ENCODE data around the gene DAGLA. TPM values are rescaled to one million over a fixed set of nuclear protein-coding genes. Genes with fewer than 3 reads are reported as not detected.

Gene DAGLA
- total RNA-seq, 1 donor from 2014 or later: 1.1 TPM

DNA sequence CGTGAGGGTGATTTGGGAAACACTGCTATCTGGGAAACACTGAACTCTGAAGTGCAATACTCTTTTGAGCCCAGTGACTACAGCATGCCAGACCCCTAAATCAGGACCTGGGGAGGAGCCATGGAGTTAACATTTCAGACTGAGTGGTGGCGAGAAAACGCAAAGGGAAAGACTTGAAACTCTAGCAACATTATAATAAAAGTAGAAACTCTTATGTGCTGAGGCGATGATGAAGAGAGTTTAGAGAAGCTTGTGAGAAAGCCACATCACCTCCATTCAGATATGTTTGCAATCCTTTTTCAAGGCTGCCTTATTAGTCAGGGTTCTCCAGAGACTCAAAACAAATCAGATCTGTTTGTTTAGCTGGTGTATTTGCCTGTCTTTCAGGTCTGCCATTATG, 114.4 kb downstream of the DAGLA start:
- peak overlapping the region; percentile 87 for H3K4me2 ChIP-seq
- peaks cover 22% of the 10 kb centered on the region for H4K20me1 ChIP-seq (ENCODE audit: low read depth)
- H3K36me3 Mint-ChIP-seq: peaks cover 30% of the 10 kb centered on the region
- peaks cover 29% of the 10 kb centered on the region for H3K4me1 Mint-ChIP-seq
- no peak overlapping the region for H3K4me3 ChIP-seq
- peaks cover 67% of the 10 kb centered on the region for H3F3A ChIP-seq (ENCODE audit: low read depth)
- DNase-seq (ENCODE audit: low spot score): no peak
- H3K36me3 ChIP-seq: no peaks in the 10 kb centered on the region
- H2AFZ ChIP-seq (replicated peaks): no peak overlapping the region
- peaks cover 19% of the 10 kb centered on the region for H3K4me1 ChIP-seq
- no peak for TF ChIP-seq EZH2 (IDR thresholded peaks at IDR 0.05)
- no peak for TF ChIP-seq EZH2phosphoT487 (IDR thresholded peaks at IDR 0.05)
- no peak for TF ChIP-seq CTCF (IDR thresholded peaks at IDR 0.05)
- H3K79me2 ChIP-seq (ENCODE audit: low read depth): peaks cover 82% of the 10 kb centered on the region
- no peaks in the 10 kb centered on the region for H3K9me3 Mint-ChIP-seq
- H3K9ac ChIP-seq: no peak overlapping the region
- no peaks in the 10 kb centered on the region for H3K9me3 ChIP-seq (ENCODE audit: low read depth)
- peak overlapping the region; percentile 61 for H3K4me3 Mint-ChIP-seq
- peaks cover 8% of the 10 kb centered on the region for H3K27me3 Mint-ChIP-seq (ENCODE audit: insufficient read depth, low read depth)
- no peak overlapping the region for H3K27ac ChIP-seq
- no peaks in the 10 kb centered on the region for H3K27me3 ChIP-seq
- H3K27ac Mint-ChIP-seq: no peak overlapping the region

- no peaks in the 10 kb centered on the region for H3K27me3 ChIP-seq
- H3K79me2 ChIP-seq (ENCODE audit: low read depth): peaks cover 90% of the 10 kb centered on the region
- no peaks in the 10 kb centered on the region for H3K36me3 ChIP-seq
- Mint-ChIP-seq H3K9me3 (no peaks in the 10 kb centered on the region), H3K27me3 (ENCODE audit: insufficient read depth, low read depth) (peaks cover 9% of the 10 kb centered on the region), H3K27ac (no peak overlapping the region), H3K4me3 (no peak overlapping the region), H3K36me3 (peaks cover 27% of the 10 kb centered on the region), H3K4me1 (peaks cover 29% of the 10 kb centered on the region)
- no peak overlapping the region for H3K27ac ChIP-seq
- no peak overlapping the region for H3K4me3 ChIP-seq
- H3K4me2 ChIP-seq: no peak overlapping the region
- TF ChIP-seq EZH2phosphoT487 (IDR thresholded peaks at IDR 0.05) (no peak), EZH2 (IDR thresholded peaks at IDR 0.05) (no peak), CTCF (IDR thresholded peaks at IDR 0.05) (no peak)
- peaks cover 76% of the 10 kb centered on the region for H3F3A ChIP-seq (ENCODE audit: low read depth)
- peaks cover 22% of the 10 kb centered on the region for H4K20me1 ChIP-seq (ENCODE audit: low read depth)
- H3K4me1 ChIP-seq: peaks cover 19% of the 10 kb centered on the region
- no peak overlapping the region for H3K9ac ChIP-seq
- no peaks in the 10 kb centered on the region for H3K9me3 ChIP-seq (ENCODE audit: low read depth)
- no peak for DNase-seq (ENCODE audit: low spot score)
- no peak overlapping the region for H2AFZ ChIP-seq (replicated peaks)
Measured at GRCh38 chr11:61795459-61795858, 115.3 kb downstream of the DAGLA start.

- Mint-ChIP-seq H3K36me3 (peaks cover 26% of the 10 kb centered on the region), H3K9me3 (no peaks in the 10 kb centered on the region), H3K4me3 (no peak overlapping the region), H3K27me3 (ENCODE audit: insufficient read depth, low read depth) (peaks cover 11% of the 10 kb centered on the region), H3K4me1 (peaks cover 29% of the 10 kb centered on the region), H3K27ac (no peak overlapping the region)
- no peak overlapping the region for H3K9ac ChIP-seq
- H3K9me3 ChIP-seq (ENCODE audit: low read depth): no peaks in the 10 kb centered on the region
- peaks cover 78% of the 10 kb centered on the region for H3F3A ChIP-seq (ENCODE audit: low read depth)
- no peaks in the 10 kb centered on the region for H3K27me3 ChIP-seq
- peaks cover 22% of the 10 kb centered on the region for H4K20me1 ChIP-seq (ENCODE audit: low read depth)
- H3K79me2 ChIP-seq (ENCODE audit: low read depth): peaks cover 86% of the 10 kb centered on the region
- no peak overlapping the region for H3K4me3 ChIP-seq
- TF ChIP-seq CTCF (IDR thresholded peaks at IDR 0.05) (no peak), EZH2 (IDR thresholded peaks at IDR 0.05) (no peak), EZH2phosphoT487 (IDR thresholded peaks at IDR 0.05) (no peak)
- H2AFZ ChIP-seq (replicated peaks): no peak overlapping the region
- H3K27ac ChIP-seq: no peak overlapping the region
- H3K4me2 ChIP-seq: no peak overlapping the region
- no peaks in the 10 kb centered on the region for H3K36me3 ChIP-seq
- H3K4me1 ChIP-seq: peaks cover 19% of the 10 kb centered on the region
- DNase-seq (ENCODE audit: low spot score): no peak
Measured at GRCh38 chr11:61795876-61796526, 115.8 kb downstream of the DAGLA start.

MicroRNA genes within 50 kb of the gene (microRNA counts, 767-probe panel; counts per million panel counts)
- microRNA hsa-miR-611: 460 counts per million, percentile 90 among the panel's probes with 10 or more counts

Other genes with a start within 250 kb of the DAGLA start
- 0.74 TPM in 1 of 2 replicates, not detected in the other for gene LRRC10B, start 171.6 kb upstream of the DAGLA start, total RNA-seq (ENCODE audit: low replicate concordance)
- 0.73 and 4.4 TPM in 2 replicates for gene SYT7, start 99.3 kb upstream of the DAGLA start, total RNA-seq (ENCODE audit: low replicate concordance)
- gene MYRF, start 72.2 kb downstream of the DAGLA start, total RNA-seq (ENCODE audit: low replicate concordance): 1.9 and 5.8 TPM in 2 replicates
- 71.4 and 98.9 TPM in 2 replicates for gene TMEM258, start 112.2 kb downstream of the DAGLA start, total RNA-seq (ENCODE audit: low replicate concordance)
- 51.8 and 68.9 TPM in 2 replicates for gene FEN1, start 112.5 kb downstream of the DAGLA start, total RNA-seq (ENCODE audit: low replicate concordance)
- 163 and 184 TPM in 2 replicates for gene FADS1, start 136.6 kb downstream of the DAGLA start, total RNA-seq (ENCODE audit: low replicate concordance)
- gene FADS2, start 147.9 kb downstream of the DAGLA start, total RNA-seq (ENCODE audit: low replicate concordance): 233 and 407 TPM in 2 replicates
- gene FADS3, start 211.2 kb downstream of the DAGLA start, total RNA-seq (ENCODE audit: low replicate concordance): 10.1 and 28.7 TPM in 2 replicates
- gene RAB3IL1, start 237.2 kb downstream of the DAGLA start, total RNA-seq (ENCODE audit: low replicate concordance): 1.4 TPM in 2 replicates

Data from neural progenitor cell (in vitro differentiated cells).